ENCODE results near the gene CIDEA.

DNA sequence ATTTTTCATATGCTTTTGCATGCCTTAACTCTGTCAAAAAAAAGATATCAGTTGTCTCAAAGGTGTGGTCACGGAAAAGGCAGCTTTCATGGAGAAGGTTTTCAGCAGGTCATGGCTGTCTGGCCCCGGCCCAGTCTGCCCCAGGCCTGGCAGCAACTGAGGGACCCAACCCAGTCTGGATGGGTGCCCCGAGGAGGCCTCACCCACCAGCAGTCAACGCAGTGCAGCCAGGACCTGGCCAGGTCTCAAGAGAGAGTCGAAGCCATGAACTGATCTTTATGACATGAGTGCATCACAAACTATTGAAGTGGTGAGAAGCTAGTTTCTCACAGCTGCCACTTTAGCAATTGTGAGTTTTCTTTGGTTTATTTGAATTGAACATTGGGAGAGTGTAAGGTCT lies 61.8 kb downstream of the CIDEA start:
- TF ChIP-seq POLR2A (IDR thresholded peaks at IDR 0.05; ENCODE audit: low read depth, low read length) (no peak), POLR2AphosphoS5 (IDR thresholded peaks at IDR 0.05; ENCODE audit: low read depth, low read length) (no peak), TAF1 (IDR thresholded peaks at IDR 0.05; ENCODE audit: borderline replicate concordance, low read depth, low read length) (no peak)

All from GM12892 (cell line).